ENCODE measurements around the gene ABHD17A.
A peak's percentile ranks its signal among the peaks of the same experiment; 100 is the strongest.

Gene ABHD17A

DNA sequence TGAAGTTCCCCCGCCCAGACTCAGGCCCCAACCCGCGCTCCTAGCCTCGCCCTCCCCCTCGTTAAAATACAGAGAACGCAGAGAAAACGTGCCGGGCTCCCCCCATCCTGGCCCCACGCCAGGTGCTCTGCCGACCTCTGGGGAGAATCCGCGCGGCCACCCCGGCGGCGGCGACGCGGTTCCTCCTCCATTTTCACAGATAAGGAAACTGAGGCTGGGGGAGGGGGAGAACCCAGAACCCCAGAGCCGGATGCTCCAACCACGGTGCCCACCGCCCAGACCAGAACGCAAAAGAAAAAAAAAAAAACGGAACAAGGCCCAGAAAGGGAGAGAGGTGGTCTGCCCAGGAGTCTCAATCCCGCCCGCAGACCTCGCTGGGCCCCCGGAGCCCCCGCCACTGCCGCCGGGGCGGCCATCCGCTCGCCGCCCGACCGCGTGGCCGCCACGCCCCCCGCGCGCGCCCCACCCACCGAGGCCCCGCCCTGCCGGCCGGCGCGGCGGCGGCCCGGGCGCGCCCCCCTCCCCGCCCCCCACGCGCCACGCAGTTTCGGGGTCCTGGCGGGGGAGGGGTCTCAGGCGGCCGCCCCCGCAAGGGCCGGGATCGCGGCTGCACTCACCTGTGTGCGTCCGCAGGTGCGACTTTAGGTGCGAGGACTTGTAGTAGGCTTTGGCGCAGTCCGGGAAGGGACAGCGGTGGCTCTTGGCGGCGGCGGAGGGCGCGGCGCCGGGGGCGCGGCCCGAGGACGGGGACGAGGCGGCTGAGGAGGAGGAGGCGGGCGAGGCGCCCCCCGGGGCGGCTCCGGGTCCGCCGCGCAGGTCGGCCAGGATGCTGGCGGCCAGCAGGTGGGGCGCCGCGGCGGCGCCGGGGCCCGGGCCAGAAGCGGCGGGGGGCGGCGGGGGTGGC lies 22.6 kb downstream of the ABHD17A start:
- no peak for DNase-seq

DNA sequence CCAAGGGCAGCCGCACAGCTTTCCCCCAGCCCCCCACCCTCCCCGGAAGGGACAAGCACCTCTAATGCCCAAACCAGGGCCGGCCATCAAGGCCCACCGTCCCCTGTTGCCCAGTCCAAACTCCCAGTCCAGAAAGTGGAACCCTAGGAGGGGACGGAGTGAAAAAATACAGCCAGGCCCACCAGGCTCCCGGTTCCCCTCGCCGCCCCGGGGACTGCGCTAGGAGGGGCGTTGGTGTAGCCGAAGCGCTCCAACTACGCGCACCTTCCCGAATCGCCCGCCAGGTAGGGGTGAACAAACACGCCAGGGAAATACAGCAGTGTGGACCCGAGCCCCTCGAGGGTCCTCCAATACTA lies 23.2 kb downstream of the ABHD17A start:
- no peak for DNase-seq

DNA sequence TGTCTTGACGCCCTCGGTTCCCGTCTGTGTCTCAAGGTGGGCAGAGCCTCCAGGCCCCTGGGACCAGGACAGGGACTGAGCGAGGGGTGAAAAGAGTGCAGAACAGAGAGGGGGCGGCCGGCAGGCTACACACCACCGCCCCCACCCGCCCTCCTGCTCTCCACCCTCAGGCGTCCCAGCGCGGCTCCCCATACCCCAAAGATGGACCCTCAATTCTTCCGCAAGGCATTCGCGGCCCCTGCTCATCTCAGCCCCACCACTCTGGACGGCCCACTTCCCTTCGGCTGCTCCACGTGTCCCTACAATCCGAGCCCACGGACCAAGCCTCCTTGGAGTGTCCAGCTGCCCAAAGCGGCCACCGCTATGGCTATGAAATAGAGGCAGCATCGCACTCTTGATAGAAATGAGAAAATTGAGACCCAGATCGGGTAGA lies 23.7 kb downstream of the ABHD17A start:
- no peak for DNase-seq

DNA sequence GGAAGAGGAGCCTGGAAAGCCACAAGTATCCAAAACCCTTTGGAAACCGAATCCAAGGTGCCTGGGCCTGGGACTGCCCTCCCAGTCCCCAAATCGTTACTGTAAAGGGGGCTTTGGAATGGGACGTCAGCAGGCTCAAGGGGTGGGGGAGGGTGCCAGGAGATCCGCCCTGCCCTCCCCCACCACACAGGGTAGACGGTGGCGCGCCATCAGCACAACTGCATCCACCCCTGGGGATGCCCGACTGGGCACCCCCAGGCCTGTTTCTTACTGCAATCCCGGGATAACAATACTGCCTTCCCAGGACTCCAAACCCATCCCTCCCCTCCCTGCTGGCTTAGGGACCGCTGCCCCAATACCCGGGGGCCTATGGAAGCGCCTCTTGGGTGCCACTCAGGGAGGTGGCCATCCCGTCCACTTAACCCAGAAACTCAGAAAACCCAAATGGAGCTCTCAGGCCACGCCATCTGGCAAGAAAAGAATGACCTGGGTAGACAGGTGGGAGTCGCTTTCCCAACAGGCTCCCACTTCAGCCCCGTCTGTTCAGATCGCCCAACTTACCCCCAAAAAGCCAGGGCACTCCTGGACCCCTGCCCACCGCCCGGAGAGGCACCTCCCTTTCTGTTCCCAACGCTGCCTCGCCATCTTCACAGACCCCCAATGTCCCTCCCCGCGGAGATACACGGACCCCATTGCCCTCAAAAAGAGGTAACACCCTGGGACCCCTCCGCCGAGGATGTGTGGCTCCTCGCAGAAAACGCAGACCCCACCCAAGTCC lies 24.3 kb downstream of the ABHD17A start:
- no peak for DNase-seq

GRCh38 chr19:1860042-1860775 lies 25.1 kb downstream of the ABHD17A start:
- DNase-seq = peak; percentile 60

DNA sequence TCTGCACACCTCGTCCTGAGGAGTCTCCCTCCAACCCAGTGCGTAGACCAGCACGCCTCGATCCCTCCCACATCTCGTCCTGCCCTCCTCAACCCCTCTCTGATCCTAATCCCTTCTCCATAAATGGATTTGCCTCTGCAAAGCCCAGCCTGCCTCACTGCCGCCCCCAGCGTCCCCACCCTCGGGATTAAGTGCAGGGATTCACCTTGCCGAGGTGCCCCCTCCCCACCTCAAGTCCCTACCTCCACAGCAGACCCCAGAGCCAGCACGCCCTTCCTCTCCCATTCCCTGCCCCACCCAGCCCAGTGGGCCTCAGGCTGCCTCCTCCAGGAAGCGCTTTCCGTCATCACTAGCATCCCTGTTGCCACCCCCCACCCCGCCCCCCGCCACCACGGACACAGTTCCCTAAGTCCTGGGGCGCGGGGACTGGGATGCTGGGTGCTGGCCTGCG lies 25.9 kb downstream of the ABHD17A start:
- DNase-seq = no peak

- no peak for DNase-seq
Observed at GRCh38 chr19:1858412-1859081, 26.7 kb downstream of the ABHD17A start.

- DNase-seq = no peak
Observed at GRCh38 chr19:1857648-1858326, 27.5 kb downstream of the ABHD17A start.

DNA sequence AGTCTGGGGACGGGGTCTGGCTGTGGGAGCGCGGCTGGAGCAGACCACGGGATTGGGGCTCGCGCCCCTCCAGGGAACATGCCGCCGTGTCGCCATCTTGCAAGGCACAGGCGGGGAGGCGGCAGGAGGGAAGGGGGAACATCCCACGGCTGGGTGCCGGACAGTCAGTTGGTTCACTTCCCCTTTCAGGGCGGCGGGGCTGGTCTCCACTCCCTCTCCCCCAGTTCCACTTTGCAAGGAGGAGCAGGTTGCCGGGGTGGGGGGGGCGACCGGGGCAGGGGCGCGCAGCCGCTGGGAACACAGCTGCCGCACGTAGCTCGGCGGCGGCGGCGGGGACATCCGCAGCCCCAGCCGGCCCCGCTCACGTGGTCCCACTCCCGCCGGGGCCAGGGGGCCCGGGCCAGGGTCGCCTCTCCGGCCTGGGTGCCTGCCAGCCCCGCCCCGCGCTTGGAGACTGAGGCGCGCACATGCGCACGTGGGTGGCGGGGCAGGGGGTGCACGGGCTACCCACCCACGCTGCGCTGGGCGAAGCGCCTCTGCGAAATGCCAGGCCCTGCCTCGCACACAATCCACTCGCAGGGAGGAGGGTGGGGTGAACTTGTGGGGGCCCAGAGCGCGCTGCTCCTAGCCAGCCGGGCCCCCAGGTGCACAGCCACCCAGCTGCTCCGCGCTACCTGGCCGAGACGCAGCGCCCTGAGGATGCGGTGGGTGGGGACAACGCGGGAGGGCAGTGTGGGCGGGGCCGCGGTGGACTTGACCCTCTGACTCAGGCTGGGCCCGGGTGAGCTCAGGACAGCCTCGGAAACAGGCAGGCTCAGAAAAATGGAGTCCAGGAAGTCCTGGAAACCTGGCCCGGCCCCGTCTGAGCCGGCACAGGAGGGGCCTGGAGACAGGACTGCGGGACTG lies 28.3 kb downstream of the ABHD17A start:
- peak; percentile 60 for DNase-seq

DNA sequence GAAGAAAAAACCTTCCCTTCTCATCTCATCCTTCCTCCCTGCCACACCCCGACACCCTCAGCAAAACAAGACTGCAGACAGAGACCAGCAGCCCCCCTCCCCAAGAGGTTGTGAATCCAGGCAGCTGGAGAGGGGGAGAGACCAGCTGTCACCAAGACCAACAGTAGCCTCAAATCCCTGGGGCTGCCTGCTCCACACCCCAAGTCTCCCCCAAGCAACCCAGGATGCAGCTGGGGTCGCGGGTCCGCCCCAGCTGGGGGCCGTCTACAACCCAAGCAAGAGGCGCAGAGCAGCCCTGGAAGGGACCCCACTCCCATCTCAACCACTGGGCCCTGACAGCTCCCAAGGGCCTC lies 29.0 kb downstream of the ABHD17A start:
- DNase-seq = no peak

GRCh38 chr19:1855828-1856255 lies 29.5 kb downstream of the ABHD17A start:
- peak; percentile 46 for DNase-seq

- DNase-seq = peak; percentile 96
Observed at GRCh38 chr19:1855040-1855827, 30.1 kb downstream of the ABHD17A start.

DNA sequence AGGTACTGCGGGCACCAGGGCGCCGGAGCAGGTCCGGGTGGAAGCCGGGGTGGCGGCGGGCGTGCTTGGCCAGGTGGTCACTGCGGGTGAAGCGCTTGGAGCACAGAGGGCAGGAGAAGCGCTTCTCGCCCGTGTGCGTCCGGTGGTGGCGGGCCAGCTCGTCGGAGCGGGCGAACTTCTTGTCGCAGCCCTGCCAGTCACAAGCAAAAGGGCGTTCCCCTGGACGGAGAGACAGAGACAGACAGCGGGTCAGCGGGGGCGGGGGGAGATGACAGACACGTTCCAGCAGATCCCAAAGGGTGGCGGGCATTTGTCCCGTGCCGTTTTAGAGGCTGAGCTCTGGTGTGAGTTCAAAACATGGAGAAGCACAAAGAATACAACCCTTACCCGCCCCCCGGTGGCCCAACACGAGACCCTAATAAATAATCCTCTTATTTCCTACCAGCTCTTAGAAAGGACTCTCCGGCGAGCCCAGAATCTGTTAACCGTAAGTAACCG lies 30.7 kb downstream of the ABHD17A start:
- DNase-seq = no peak

DNA sequence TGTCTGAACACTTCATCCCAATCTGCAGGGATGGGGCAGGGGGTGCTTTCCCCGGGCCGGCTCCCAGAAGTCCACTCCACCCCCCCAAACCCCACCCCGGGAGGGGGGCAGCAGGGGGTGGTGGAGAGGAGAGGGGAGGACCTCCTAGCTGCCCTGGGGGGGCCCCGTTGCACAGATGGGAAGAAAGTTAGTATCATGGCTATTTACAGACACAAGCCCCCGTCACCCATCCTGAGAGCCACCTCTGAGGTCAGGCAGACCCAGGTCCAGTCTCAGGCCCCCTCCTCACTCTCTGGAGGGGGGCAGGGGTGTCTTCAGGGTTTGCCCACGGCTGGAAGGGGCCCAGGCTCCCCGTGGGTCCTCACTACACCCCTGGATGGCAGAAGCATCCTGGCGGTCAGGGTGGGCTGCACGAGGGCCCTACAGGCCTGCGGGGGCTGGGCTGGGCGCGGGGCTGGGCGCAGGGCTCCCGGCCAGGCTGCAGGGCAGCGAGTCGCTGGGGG lies 31.2 kb downstream of the ABHD17A start:
- DNase-seq = no peak

DNA sequence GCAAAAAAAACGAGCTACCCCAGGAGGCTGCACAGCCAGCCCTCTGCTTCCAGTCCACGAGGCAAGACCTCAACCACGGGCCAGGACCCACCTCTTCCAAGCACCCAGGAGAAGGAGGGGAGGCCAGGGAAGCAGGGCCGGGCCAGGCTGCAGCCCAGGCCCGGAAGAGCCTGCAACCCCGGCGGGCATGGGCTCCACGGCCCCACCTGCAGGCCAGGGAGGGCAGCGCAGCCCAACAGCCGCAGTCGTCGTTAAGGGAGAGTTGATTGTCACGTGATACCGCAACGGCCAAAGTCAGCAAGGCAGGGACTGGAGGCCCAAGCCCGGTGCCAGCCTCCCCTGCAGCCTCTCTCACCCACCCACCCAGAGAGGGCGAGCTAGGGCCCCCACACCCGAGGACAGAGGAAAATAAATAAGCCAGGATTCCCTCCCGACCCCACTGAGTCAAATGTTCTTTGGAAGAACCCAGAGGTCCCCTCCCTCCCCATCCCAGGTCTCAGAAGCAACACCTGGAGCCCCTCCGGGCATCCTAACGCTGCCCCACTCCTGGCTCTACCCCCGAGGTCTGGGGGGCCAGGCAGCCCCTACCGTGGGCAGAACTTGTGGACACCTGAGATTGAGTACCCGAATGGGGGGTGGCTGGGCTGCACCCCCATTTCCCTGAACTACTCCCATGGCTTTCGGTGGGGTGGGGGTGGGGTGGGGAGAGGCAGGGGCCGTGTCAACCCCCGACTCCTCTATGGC lies 31.8 kb downstream of the ABHD17A start:
- peak; percentile 90 for DNase-seq

- no peak for DNase-seq
Observed at GRCh38 chr19:1852581-1853128, 32.6 kb downstream of the ABHD17A start.

- DNase-seq = no peak
Observed at GRCh38 chr19:1851654-1852580, 33.4 kb downstream of the ABHD17A start.

Data from activated CD4-positive, alpha-beta T cell treated with anti-CD3 and anti-CD28 coated beads, Interleukin-2, amount 50 U/mL, for 16 hours (primary cell).